Measurements from ENCODE around the gene FBXO11.
"Not testable (repeated sequence)": the region's sequence is repeated elsewhere in the genome, so short reads cannot be mapped to it uniquely, and the experiment has no call there.

The FBXO11 gene

GRCh38 chr2:47867205-47867604, 39.1 kb downstream of the FBXO11 start:
- DNase-seq, result peak; percentile 56
- in situ Hi-C loops (cut with HindIII; ENCODE audit: low pct_ligation_motif_present, low pct_unique_long_range_greater_than_20kb, low sequenced_read_pairs), result no loop called here

GRCh38 chr2:47864566-47864965, 41.7 kb downstream of the FBXO11 start:
- in situ Hi-C loops (cut with HindIII; ENCODE audit: low pct_ligation_motif_present, low pct_unique_long_range_greater_than_20kb, low sequenced_read_pairs), result no loop called here
- no peak for DNase-seq

- DNase-seq, result no peak
- in situ Hi-C loops (cut with HindIII; ENCODE audit: low pct_ligation_motif_present, low pct_unique_long_range_greater_than_20kb, low sequenced_read_pairs), result no loop called here
These were observed 43.3 kb downstream of the FBXO11 start for GRCh38 chr2:47862949-47863348.

GRCh38 chr2:47853067-47853777, 53.1 kb downstream of the FBXO11 start:
- DNase-seq; in situ Hi-C loops (cut with HindIII; ENCODE audit: low pct_ligation_motif_present, low pct_unique_long_range_greater_than_20kb, low sequenced_read_pairs): not testable (repeated sequence)

- in situ Hi-C loops (cut with HindIII; ENCODE audit: low pct_ligation_motif_present, low pct_unique_long_range_greater_than_20kb, low sequenced_read_pairs), result no loop called here
- no peak for DNase-seq
These were observed 56.1 kb downstream of the FBXO11 start for GRCh38 chr2:47850198-47850597.

- in situ Hi-C loops (cut with HindIII; ENCODE audit: low pct_ligation_motif_present, low pct_unique_long_range_greater_than_20kb, low sequenced_read_pairs), result no loop called here
- DNase-seq, result no peak
These were observed 56.9 kb downstream of the FBXO11 start for GRCh38 chr2:47849368-47849767.

- DNase-seq, result no peak
- in situ Hi-C loops (cut with HindIII; ENCODE audit: low pct_ligation_motif_present, low pct_unique_long_range_greater_than_20kb, low sequenced_read_pairs), result no loop called here
These were observed 62.1 kb downstream of the FBXO11 start for GRCh38 chr2:47844162-47844561.

GRCh38 chr2:47843407-47843806, 62.9 kb downstream of the FBXO11 start:
- in situ Hi-C loops (cut with HindIII; ENCODE audit: low pct_ligation_motif_present, low pct_unique_long_range_greater_than_20kb, low sequenced_read_pairs), result no loop called here
- no peak for DNase-seq

GRCh38 chr2:47842846-47843245, 63.5 kb downstream of the FBXO11 start:
- in situ Hi-C loops (cut with HindIII; ENCODE audit: low pct_ligation_motif_present, low pct_unique_long_range_greater_than_20kb, low sequenced_read_pairs), result no loop called here
- DNase-seq, result no peak

- in situ Hi-C loops (cut with HindIII; ENCODE audit: low pct_ligation_motif_present, low pct_unique_long_range_greater_than_20kb, low sequenced_read_pairs), result no loop called here
- no peak for DNase-seq
These were observed 67.6 kb downstream of the FBXO11 start for GRCh38 chr2:47838686-47839085.

GRCh38 chr2:47838249-47838648, 68.0 kb downstream of the FBXO11 start:
- no peak for DNase-seq
- in situ Hi-C loops (cut with HindIII; ENCODE audit: low pct_ligation_motif_present, low pct_unique_long_range_greater_than_20kb, low sequenced_read_pairs), result no loop called here

GRCh38 chr2:47833516-47833968, 72.8 kb downstream of the FBXO11 start:
- DNase-seq, result no peak
- in situ Hi-C loops (cut with HindIII; ENCODE audit: low pct_ligation_motif_present, low pct_unique_long_range_greater_than_20kb, low sequenced_read_pairs), result no loop called here

GRCh38 chr2:47822518-47822917, 83.8 kb downstream of the FBXO11 start:
- in situ Hi-C loops (cut with HindIII; ENCODE audit: low pct_ligation_motif_present, low pct_unique_long_range_greater_than_20kb, low sequenced_read_pairs), result no loop called here
- no peak for DNase-seq

GRCh38 chr2:47819834-47820233, 86.5 kb downstream of the FBXO11 start:
- no peak for DNase-seq
- in situ Hi-C loops (cut with HindIII; ENCODE audit: low pct_ligation_motif_present, low pct_unique_long_range_greater_than_20kb, low sequenced_read_pairs), result no loop called here

- in situ Hi-C loops (cut with HindIII; ENCODE audit: low pct_ligation_motif_present, low pct_unique_long_range_greater_than_20kb, low sequenced_read_pairs), result no loop called here
- no peak for DNase-seq
These were observed 87.5 kb downstream of the FBXO11 start for GRCh38 chr2:47818777-47819176.

GRCh38 chr2:47815764-47816163, 90.5 kb downstream of the FBXO11 start:
- in situ Hi-C loops (cut with HindIII; ENCODE audit: low pct_ligation_motif_present, low pct_unique_long_range_greater_than_20kb, low sequenced_read_pairs), result no loop called here
- DNase-seq, result no peak

- DNase-seq, result no peak
- in situ Hi-C loops (cut with HindIII; ENCODE audit: low pct_ligation_motif_present, low pct_unique_long_range_greater_than_20kb, low sequenced_read_pairs), result no loop called here
These were observed 94.6 kb downstream of the FBXO11 start for GRCh38 chr2:47811668-47812067.

GRCh38 chr2:47810850-47811249, 95.4 kb downstream of the FBXO11 start:
- no peak for DNase-seq
- in situ Hi-C loops (cut with HindIII; ENCODE audit: low pct_ligation_motif_present, low pct_unique_long_range_greater_than_20kb, low sequenced_read_pairs), result no loop called here

- in situ Hi-C loops (cut with HindIII; ENCODE audit: low pct_ligation_motif_present, low pct_unique_long_range_greater_than_20kb, low sequenced_read_pairs), result no loop called here
- DNase-seq, result no peak
These were observed 96.4 kb downstream of the FBXO11 start for GRCh38 chr2:47809903-47810302.

- DNase-seq, result no peak
- in situ Hi-C loops (cut with HindIII; ENCODE audit: low pct_ligation_motif_present, low pct_unique_long_range_greater_than_20kb, low sequenced_read_pairs), result no loop called here
These were observed 97.7 kb downstream of the FBXO11 start for GRCh38 chr2:47808614-47809013.

- in situ Hi-C loops (cut with HindIII; ENCODE audit: low pct_ligation_motif_present, low pct_unique_long_range_greater_than_20kb, low sequenced_read_pairs), result no loop called here
- no peak for DNase-seq
These were observed 100.4 kb downstream of the FBXO11 start for GRCh38 chr2:47805850-47806249.
